H1 (cell line): Measurements from ENCODE around the gene ERC1. TPM values are rescaled to one million over a fixed set of nuclear protein-coding genes. Genes with fewer than 3 reads are reported as not detected.

Source experiments
- CTCF ChIA-PET: fragments of 300-600 bp; sonication (Branson Sonifier 250); formaldehyde crosslinking; loops from one replicate; lab custom pipeline; 2021; ENCODE audit not compliant: partially characterized antibody; lab: Charles Lee
- POLR2A ChIA-PET: fragments of 300-600 bp; sonication (Branson Sonifier 250); formaldehyde crosslinking; loops from one replicate; lab custom pipeline; 2021; ENCODE audit warnings: inconsistent platforms; ENCODE audit not compliant: partially characterized antibody; lab: Charles Lee
- DNase-seq, 2 experiments: peaks; one replicate each; pipeline versions ENCODE4 v3.0.0 to v3.0.0-alpha.2; 2010 to 2022; ENCODE audit warnings: low spot score in 2 of 2, low read depth in 1 of 2, mixed read lengths in 1 of 2
- FAIRE-seq: peaks from 2 replicates; lab custom pipeline; 2011; peaks lifted over from hg19 to GRCh38; lab: Jason Lieb, UNC
- H2AFZ ChIP-seq: 2 replicates; pipeline ENCODE4 v1.8.1; 2012; ENCODE audit warnings: low read length, inconsistent platforms
- H2AK5ac ChIP-seq: 2 replicates; pipeline ENCODE4 v1.6.1; 2013; ENCODE audit warnings: low read depth, low read length
- H2BK120ac ChIP-seq: replicated peaks from 2 replicates; pipeline ENCODE3; 2013; ENCODE audit warnings: low read depth, low read length, inconsistent platforms
- H2BK12ac ChIP-seq: 2 replicates; pipeline ENCODE4 v1.6.1; 2013; ENCODE audit warnings: low read depth, low read length
- H2BK15ac ChIP-seq: 2 replicates; pipeline ENCODE4 v1.6.1; 2013; ENCODE audit warnings: low read length
- H2BK20ac ChIP-seq: 2 replicates; pipeline ENCODE4 v1.6.1; 2013; ENCODE audit warnings: low read length
- H2BK5ac ChIP-seq: 2 replicates; pipeline ENCODE4 v1.6.1; 2013; ENCODE audit warnings: low read depth, low read length
- H3K14ac ChIP-seq: 2 replicates; pipeline ENCODE4 v1.6.1; 2013; ENCODE audit warnings: inconsistent platforms; ENCODE audit not compliant: insufficient read length
- H3K18ac ChIP-seq: 2 replicates; pipeline ENCODE4 v1.6.1; 2013; ENCODE audit warnings: low read length; ENCODE audit errors: extremely low read depth
- H3K23ac ChIP-seq: 2 replicates; pipeline ENCODE4 v1.6.1; 2013; ENCODE audit warnings: inconsistent platforms; ENCODE audit not compliant: insufficient read length
- H3K23me2 ChIP-seq: 2 replicates; pipeline ENCODE4 v1.6.1; 2013; ENCODE audit warnings: low read depth, low read length
- H3K27ac ChIP-seq: 2 replicates; pipeline ENCODE4 v1.6.1; 2011; ENCODE audit warnings: low read depth, low read length, inconsistent platforms
- H3K27me3 ChIP-seq, 4 experiments: replicated peaks in 1 of 4; 1 replicate in 1 of 4; 2 replicates in 3 of 4; pipeline versions ENCODE4 v1.6.1 to v1.8.1; 2011 to 2013; ENCODE audit warnings: low read length in 3 of 4, mild to moderate bottlenecking in 3 of 4, inconsistent platforms in 2 of 4, mixed read lengths in 2 of 4, moderate library complexity in 1 of 4; ENCODE audit not compliant: control insufficient read depth in 3 of 4, insufficient read depth in 3 of 4; ENCODE audit errors: extremely low read depth in 1 of 4
- H3K36me3 ChIP-seq, 4 experiments: 2 replicates each; pipeline versions ENCODE4 v1.6.1 to v1.8.1; 2011 to 2013; ENCODE audit warnings: mild to moderate bottlenecking in 4 of 4, low read length in 3 of 4, moderate library complexity in 2 of 4, control low read depth in 1 of 4, inconsistent platforms in 1 of 4; ENCODE audit not compliant: insufficient read depth in 4 of 4, control insufficient read depth in 2 of 4
- H3K4ac ChIP-seq: replicated peaks from 2 replicates; pipeline ENCODE3; 2013; ENCODE audit warnings: low read length, low read depth, mixed read lengths, inconsistent platforms; ENCODE audit not compliant: insufficient read length
- H3K4me1 ChIP-seq, 4 experiments: replicated peaks in 1 of 4; 1 replicate in 1 of 4; 2 replicates in 3 of 4; pipeline versions ENCODE4 v1.6.1 to v1.8.1; 2011 to 2013; ENCODE audit warnings: low read length in 3 of 4, inconsistent platforms in 2 of 4, mixed read lengths in 1 of 4; ENCODE audit not compliant: insufficient read depth in 4 of 4, control insufficient read depth in 3 of 4
- H3K4me2 ChIP-seq, 2 experiments: 2 replicates each; pipeline versions ENCODE4 v1.6.1 to v1.8.1; 2011 to 2013; ENCODE audit warnings: low read depth in 2 of 2, low read length in 2 of 2, control low read depth in 1 of 2, inconsistent platforms in 1 of 2, mild to moderate bottlenecking in 1 of 2; ENCODE audit not compliant: insufficient read depth in 1 of 2
- H3K4me3 ChIP-seq, 4 experiments: fragments of 200-600, 300-600 bp in 1 of 4; sonication (generic), shearing (Covaris generic), sonication (Bioruptor Twin) in 1 of 4; 2 replicates each; pipeline versions ENCODE4 v1.5.1 to v1.8.1; 2011 to 2016; ENCODE audit warnings: low read length in 4 of 4, low read depth in 3 of 4, control low read depth in 2 of 4, inconsistent platforms in 2 of 4, mild to moderate bottlenecking in 2 of 4, mixed read lengths in 1 of 4, moderate library complexity in 1 of 4; ENCODE audit not compliant: insufficient read depth in 2 of 4; ENCODE audit errors: extremely low read depth in 1 of 4
- H3K56ac ChIP-seq: replicated peaks from 2 replicates; pipeline ENCODE3; 2013; ENCODE audit warnings: low read depth, mild to moderate bottlenecking, mixed read lengths, low read length, inconsistent platforms; ENCODE audit not compliant: insufficient read length
- H3K79me1 ChIP-seq: 2 replicates; pipeline ENCODE4 v1.6.1; 2013; ENCODE audit warnings: low read depth, low read length, control low read depth
- H3K79me2 ChIP-seq, 2 experiments: 2 replicates each; pipeline versions ENCODE4 v1.6.1 to v1.8.1; 2012 to 2013; ENCODE audit warnings: low read length in 2 of 2, mild to moderate bottlenecking in 2 of 2, inconsistent platforms in 1 of 2; ENCODE audit not compliant: insufficient read depth in 2 of 2, control insufficient read depth in 1 of 2
- H3K9ac ChIP-seq, 4 experiments: replicated peaks in 1 of 4; 1 replicate in 1 of 4; 2 replicates in 3 of 4; pipeline versions ENCODE4 v1.6.1 to v1.8.1; 2011 to 2013; ENCODE audit warnings: low read depth in 3 of 4, low read length in 3 of 4, control low read depth in 2 of 4, mild to moderate bottlenecking in 2 of 4, moderate library complexity in 2 of 4, inconsistent platforms in 1 of 4; ENCODE audit errors: extremely low read depth in 1 of 4
- H3K9me3 ChIP-seq, 2 experiments: 2 replicates each; pipeline versions ENCODE4 v1.6.1 to v1.8.1; 2012 to 2013; ENCODE audit warnings: mild to moderate bottlenecking in 2 of 2, moderate library complexity in 2 of 2, control low read depth in 1 of 2, inconsistent platforms in 1 of 2, low read depth in 1 of 2, low read length in 1 of 2, mixed read lengths in 1 of 2; ENCODE audit not compliant: insufficient read depth in 2 of 2
- H4K20me1 ChIP-seq, 2 experiments: replicated peaks in 1 of 2; 2 replicates each; pipeline versions ENCODE3 to v1.8.1; 2011 to 2013; ENCODE audit warnings: inconsistent platforms in 2 of 2, low read length in 2 of 2, mild to moderate bottlenecking in 1 of 2; ENCODE audit not compliant: insufficient read depth in 2 of 2, control insufficient read depth in 1 of 2
- H4K5ac ChIP-seq: 2 replicates; pipeline ENCODE4 v1.6.1; 2013; ENCODE audit warnings: low read length, low read depth, mixed read lengths, inconsistent platforms; ENCODE audit not compliant: insufficient read length
- H4K8ac ChIP-seq: 2 replicates; pipeline ENCODE4 v1.8.0; 2013; ENCODE audit warnings: mild to moderate bottlenecking, moderate library complexity, low read length, inconsistent platforms; ENCODE audit not compliant: insufficient read depth; ENCODE audit errors: extremely low read depth
- H4K91ac ChIP-seq: replicated peaks from 2 replicates; pipeline ENCODE3; 2013; ENCODE audit warnings: low read length, mixed read lengths, inconsistent platforms; ENCODE audit not compliant: insufficient read length
- BACH1 ChIP-seq: IDR thresholded peaks from 2 replicates; pipeline ENCODE4 v1.6.1; 2012; ENCODE audit warnings: low read length, improper control_type of control experiment
- CBX5 ChIP-seq: fragments of 300-800, 300-1000 bp; sonication (generic); IDR thresholded peaks from 2 replicates; pipeline ENCODE4 v1.7.1; 2016; ENCODE audit warnings: antibody characterized with exemption, low read length, low read depth
- CREB1 ChIP-seq: IDR thresholded peaks from 2 replicates; pipeline ENCODE4 v1.6.1; 2012; ENCODE audit warnings: inconsistent platforms
- HDAC6 ChIP-seq: IDR thresholded peaks from one replicate; pipeline ENCODE4 v1.7.1; 2012; ENCODE audit warnings: low read depth, mild to moderate bottlenecking, inconsistent platforms, low read length, moderate library complexity
- KDM4A ChIP-seq: IDR thresholded peaks from one replicate; pipeline ENCODE4 v1.7.1; 2012; ENCODE audit warnings: low read depth, mild to moderate bottlenecking, moderate library complexity, low read length, inconsistent platforms; ENCODE audit not compliant: severe bottlenecking
- KDM5A ChIP-seq: fragments of 200-600 bp; IDR thresholded peaks from 2 replicates; pipeline ENCODE4 v1.7.1; 2012; ENCODE audit warnings: mild to moderate bottlenecking, low read length, inconsistent platforms, mixed read lengths
- NANOG ChIP-seq: IDR thresholded peaks from 2 replicates; pipeline ENCODE4 v1.6.1; 2011; ENCODE audit warnings: low read length, low read depth, mild to moderate bottlenecking, inconsistent platforms; ENCODE audit not compliant: insufficient read depth, poor library complexity, severe bottlenecking
- SIRT6 ChIP-seq: IDR thresholded peaks from one replicate; pipeline ENCODE4 v1.7.1; 2012; ENCODE audit warnings: low read length, inconsistent platforms
- SIX5 ChIP-seq: IDR thresholded peaks from 2 replicates; pipeline ENCODE4 v1.6.1; 2011; ENCODE audit warnings: mild to moderate bottlenecking, low read depth, low read length
- WGBS, 2 experiments: shearing (Covaris generic) in 1 of 2; methylation state at CpG; one replicate each; pipeline versions ENCODE4 v1.1.6 to v1.1.7; 2013 to 2015; ENCODE audit warnings: low lambda C conversion rate in 2 of 2, mixed read lengths in 2 of 2, inconsistent platforms in 1 of 2, low coverage in 1 of 2, missing lambda C conversion rate in 1 of 2; ENCODE audit not compliant: insufficient replicate concordance in 2 of 2, insufficient coverage in 1 of 2, insufficient read length in 1 of 2; ENCODE audit errors: extremely low coverage in 1 of 2, missing lambda C conversion rate in 1 of 2; 5-methylcytosine and 5-hydroxymethylcytosine counted together
- polyA plus RNA-seq, 7 experiments: library from polyadenylated mRNA; depleted of rRNA in 3 of 7; stranded (reverse) in 5 of 7; unstranded in 2 of 7; fragments of >200 nt in 5 of 7; fragments of 200-250 nt in 2 of 7; gene quantifications; 1 replicate in 5 of 7; 2 replicates in 1 of 7; 4 replicates in 1 of 7; pipeline versions ENCODE4 v1.2.1 to v1.2.3, GENCODE V29; 2011 to 2013; ENCODE audit warnings: missing spikeins in 2 of 7, mixed read lengths in 2 of 7
- total RNA-seq: library from RNA; stranded (reverse); fragmentation: NEBNext Ultra II Directional; extraction: Animal tissue kit (Norgen Biotek cat#: 25700); gene quantifications from 2 replicates; pipeline ENCODE4 v1.2.1, GENCODE V29; 2021
- TF ChIP-seq, protein P1 (sequence below), 3 experiments: IDR thresholded peaks; 1 replicate in 2 of 3; 2 replicates in 1 of 3; pipeline versions ENCODE4 v1.5.1 to v1.6.1; 2011; ENCODE audit warnings: low read length in 3 of 3, mild to moderate bottlenecking in 3 of 3, inconsistent platforms in 2 of 3, low read depth in 1 of 3, moderate library complexity in 1 of 3; ENCODE audit not compliant: insufficient read depth in 1 of 3; ENCODE audit errors: control extremely low read depth in 1 of 3

ERC1 gene
- total and polyA plus RNA-seq, 2 of the 8 experiments (the other 6 are each of a cell fraction or from before 2014, with no cell fraction given) = 7.8 to 45.7 TPM

DNA sequence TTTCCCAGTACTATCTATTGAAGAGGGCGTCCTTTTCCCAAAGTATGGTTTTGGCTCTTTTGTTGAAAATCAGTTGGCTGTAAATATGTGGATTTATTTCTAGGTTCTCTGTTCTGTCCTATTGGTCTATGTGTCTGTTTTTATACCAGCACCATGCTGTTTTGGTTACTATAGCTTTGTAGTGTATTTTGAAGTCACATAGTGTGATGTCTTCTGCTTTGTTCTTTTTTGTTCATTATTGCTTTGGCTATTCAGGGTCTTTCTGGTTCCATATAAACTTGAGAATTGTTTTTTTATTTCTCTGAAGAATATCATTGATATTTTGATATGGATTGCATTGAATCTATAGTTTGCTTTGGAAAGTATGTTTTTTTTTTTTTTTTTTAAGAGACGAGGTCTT lies 67.4 kb downstream of the ERC1 start:
- H3K18ac ChIP-seq = no peak overlapping the region
- H3K79me2 ChIP-seq = peaks cover 0 to 37% of the 10 kb centered on the region in 2 experiments; a peak in 3 of 4 replicates
- no peak overlapping the region for H4K5ac ChIP-seq
- no peak overlapping the region for H4K91ac ChIP-seq
- no peaks in the 10 kb centered on the region for H3K23me2 ChIP-seq
- DNase-seq = no peak
- no peak overlapping the region for H2BK120ac ChIP-seq
- H3K4me2 ChIP-seq = no peak overlapping the region
- ChIA-PET POLR2A (no interaction called here), CTCF (interaction anchor here (1.2 kb wide), 1 partner anchor 60 kb away, joined by 3 read pairs; no protein-coding TSS in a partner anchor)
- peaks cover 0 to 3% of the 10 kb centered on the region in 2 experiments; a peak in 1 of 4 replicates for H3K9me3 ChIP-seq
- H2BK15ac ChIP-seq = no peak overlapping the region
- H3K4ac ChIP-seq = no peak overlapping the region
- FAIRE-seq = no peak
- no peak overlapping the region for H2BK12ac ChIP-seq
- 88% methylated on average over 2 of the region's 2 CpGs; no CpG with 5 or more reads in 1 of the 2 experiments for WGBS, 2 experiments
- H2BK20ac ChIP-seq = no peak overlapping the region
- peaks cover 5 to 21% (median 9%) of the 10 kb centered on the region in 4 experiments for H3K4me1 ChIP-seq
- no peak overlapping the region for H3K9ac ChIP-seq
- H2AK5ac ChIP-seq = no peak overlapping the region
- H3K56ac ChIP-seq = no peak overlapping the region
- no peak overlapping the region for H3K27ac ChIP-seq
- H2BK5ac ChIP-seq = no peak overlapping the region
- no peak overlapping the region for H2AFZ ChIP-seq
- no peak overlapping the region for H3K23ac ChIP-seq
- TF ChIP-seq CBX5 (no peak), KDM4A (no peak), HDAC6 (no peak), SIX5 (no peak), CREB1 (no peak), BACH1 (no peak), NANOG (no peak), SIRT6 (no peak), KDM5A (no peak)
- TF ChIP-seq, protein P1, sequence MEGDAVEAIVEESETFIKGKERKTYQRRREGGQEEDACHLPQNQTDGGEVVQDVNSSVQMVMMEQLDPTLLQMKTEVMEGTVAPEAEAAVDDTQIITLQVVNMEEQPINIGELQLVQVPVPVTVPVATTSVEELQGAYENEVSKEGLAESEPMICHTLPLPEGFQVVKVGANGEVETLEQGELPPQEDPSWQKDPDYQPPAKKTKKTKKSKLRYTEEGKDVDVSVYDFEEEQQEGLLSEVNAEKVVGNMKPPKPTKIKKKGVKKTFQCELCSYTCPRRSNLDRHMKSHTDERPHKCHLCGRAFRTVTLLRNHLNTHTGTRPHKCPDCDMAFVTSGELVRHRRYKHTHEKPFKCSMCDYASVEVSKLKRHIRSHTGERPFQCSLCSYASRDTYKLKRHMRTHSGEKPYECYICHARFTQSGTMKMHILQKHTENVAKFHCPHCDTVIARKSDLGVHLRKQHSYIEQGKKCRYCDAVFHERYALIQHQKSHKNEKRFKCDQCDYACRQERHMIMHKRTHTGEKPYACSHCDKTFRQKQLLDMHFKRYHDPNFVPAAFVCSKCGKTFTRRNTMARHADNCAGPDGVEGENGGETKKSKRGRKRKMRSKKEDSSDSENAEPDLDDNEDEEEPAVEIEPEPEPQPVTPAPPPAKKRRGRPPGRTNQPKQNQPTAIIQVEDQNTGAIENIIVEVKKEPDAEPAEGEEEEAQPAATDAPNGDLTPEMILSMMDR (IDR thresholded peaks at IDR 0.05; ENCODE audit: control extremely low read depth in 1 of 3, insufficient read depth in 1 of 3, low read depth in 1 of 3, low read length in 3 of 3) = no peak
- no peaks in the 10 kb centered on the region; a peak in 1 of 8 replicates for H3K36me3 ChIP-seq
- H3K4me3 ChIP-seq = no peak overlapping the region
- no peaks in the 10 kb centered on the region; the same call in 1 of the 2 replicates for H3K79me1 ChIP-seq
- H3K27me3 ChIP-seq = no peaks in the 10 kb centered on the region
- H4K8ac ChIP-seq = no peak overlapping the region
- H3K14ac ChIP-seq = no peak overlapping the region
- H4K20me1 ChIP-seq = no peaks in the 10 kb centered on the region
